HG02642 (cell line): Measurements from ENCODE around the gene SAMD11.
"Not testable (repeated sequence)": the region's sequence is repeated elsewhere in the genome, so short reads cannot be mapped to it uniquely, and the experiment has no call there.

ENCODE experiments used
- ATAC-seq: cut with Tn5 transposase; IDR thresholded peaks from one replicate; pipeline ENCODE4 v1.9.1; 2021; ENCODE audit warnings: mild to moderate bottlenecking; ENCODE audit not compliant: unreplicated experiment, poor library complexity

Gene SAMD11, protein sequence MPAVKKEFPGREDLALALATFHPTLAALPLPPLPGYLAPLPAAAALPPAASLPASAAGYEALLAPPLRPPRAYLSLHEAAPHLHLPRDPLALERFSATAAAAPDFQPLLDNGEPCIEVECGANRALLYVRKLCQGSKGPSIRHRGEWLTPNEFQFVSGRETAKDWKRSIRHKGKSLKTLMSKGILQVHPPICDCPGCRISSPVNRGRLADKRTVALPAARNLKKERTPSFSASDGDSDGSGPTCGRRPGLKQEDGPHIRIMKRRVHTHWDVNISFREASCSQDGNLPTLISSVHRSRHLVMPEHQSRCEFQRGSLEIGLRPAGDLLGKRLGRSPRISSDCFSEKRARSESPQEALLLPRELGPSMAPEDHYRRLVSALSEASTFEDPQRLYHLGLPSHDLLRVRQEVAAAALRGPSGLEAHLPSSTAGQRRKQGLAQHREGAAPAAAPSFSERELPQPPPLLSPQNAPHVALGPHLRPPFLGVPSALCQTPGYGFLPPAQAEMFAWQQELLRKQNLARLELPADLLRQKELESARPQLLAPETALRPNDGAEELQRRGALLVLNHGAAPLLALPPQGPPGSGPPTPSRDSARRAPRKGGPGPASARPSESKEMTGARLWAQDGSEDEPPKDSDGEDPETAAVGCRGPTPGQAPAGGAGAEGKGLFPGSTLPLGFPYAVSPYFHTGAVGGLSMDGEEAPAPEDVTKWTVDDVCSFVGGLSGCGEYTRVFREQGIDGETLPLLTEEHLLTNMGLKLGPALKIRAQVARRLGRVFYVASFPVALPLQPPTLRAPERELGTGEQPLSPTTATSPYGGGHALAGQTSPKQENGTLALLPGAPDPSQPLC

DNA sequence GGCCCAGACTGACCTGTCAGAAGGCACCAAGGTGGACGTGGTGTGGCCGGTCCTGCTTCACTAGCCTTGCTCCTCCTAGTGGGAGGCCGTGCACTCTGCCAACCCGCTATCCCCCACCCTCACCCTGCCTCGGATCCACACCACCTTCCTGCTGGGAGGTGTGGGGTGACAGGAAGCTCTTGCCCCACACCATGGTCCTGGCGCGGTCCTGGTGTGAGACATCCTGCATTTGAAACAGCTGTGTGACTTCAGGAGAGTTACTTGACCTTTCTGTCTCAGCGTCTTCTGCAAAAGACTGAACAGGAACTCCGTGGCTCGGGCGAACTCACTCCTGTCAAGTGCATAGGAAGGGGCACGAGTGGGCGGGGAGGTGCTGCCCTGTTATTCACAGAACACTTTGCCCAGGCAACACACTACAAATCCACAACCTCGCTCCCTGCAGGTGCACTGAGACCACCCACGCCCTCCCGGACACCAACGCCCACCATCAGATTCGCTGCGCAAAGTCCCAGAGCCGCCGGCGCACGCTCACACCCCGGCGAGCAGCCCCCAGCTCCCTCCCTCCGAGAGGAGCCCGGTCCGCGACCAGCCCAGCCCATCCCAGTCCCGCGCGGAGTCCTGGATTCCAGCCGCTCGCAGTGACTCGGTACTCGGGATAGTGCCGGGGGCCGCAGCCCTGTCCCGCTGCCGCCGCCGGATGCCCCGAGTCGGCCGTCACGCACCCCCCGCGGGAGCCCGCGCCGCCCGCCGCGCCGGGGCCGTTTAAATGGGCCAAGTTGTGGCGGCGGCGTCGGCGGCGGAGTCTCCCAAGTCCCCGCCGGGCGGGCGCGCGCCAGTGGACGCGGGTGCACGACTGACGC lies at the start of gene SAMD11:
Gene SAMD11 (plus strand): TSS at position 793 of the 860 bp plus-strand sequence. CDS start 509 bp downstream, outside the sequence.
- ATAC-seq = no peak

DNA sequence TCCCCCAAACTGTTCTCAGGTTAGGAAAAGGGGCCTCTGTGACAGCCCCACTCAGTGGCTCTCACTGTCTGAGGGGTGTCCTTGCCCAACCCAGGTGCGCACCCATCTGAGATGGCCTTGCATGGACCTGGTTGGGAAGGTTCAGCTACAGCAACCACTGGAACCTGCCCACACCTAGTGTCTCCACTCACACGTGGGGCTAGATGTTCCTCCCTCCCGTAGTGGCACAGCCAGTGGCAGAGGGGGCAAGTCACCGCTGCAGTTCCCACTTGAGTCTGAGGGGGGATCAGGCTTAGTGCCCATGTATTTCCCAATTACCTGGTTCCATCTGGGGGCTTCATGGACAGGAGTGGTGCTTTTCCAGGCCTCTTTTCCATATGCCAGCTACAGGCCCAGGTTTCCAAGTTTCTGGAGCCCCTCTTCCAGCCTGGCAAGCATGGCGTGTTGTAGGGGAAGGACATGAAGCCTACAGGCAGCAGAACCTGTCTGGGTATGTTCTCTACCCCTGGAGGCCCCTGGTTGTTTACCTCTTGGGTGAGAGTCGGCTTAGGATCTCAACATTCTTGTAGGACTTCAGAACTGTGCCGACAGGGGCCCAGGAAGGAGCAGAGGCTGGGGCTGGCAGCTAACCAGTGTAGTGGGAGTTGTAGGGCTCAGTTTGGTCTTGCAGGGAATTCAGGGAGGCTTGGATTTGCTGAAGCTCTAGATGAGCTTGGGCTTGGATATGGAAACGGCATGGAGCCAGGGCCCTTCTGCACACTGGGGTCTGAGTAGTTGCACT lies 47.1 kb upstream of the SAMD11 start:
- not testable (repeated sequence) for ATAC-seq

DNA sequence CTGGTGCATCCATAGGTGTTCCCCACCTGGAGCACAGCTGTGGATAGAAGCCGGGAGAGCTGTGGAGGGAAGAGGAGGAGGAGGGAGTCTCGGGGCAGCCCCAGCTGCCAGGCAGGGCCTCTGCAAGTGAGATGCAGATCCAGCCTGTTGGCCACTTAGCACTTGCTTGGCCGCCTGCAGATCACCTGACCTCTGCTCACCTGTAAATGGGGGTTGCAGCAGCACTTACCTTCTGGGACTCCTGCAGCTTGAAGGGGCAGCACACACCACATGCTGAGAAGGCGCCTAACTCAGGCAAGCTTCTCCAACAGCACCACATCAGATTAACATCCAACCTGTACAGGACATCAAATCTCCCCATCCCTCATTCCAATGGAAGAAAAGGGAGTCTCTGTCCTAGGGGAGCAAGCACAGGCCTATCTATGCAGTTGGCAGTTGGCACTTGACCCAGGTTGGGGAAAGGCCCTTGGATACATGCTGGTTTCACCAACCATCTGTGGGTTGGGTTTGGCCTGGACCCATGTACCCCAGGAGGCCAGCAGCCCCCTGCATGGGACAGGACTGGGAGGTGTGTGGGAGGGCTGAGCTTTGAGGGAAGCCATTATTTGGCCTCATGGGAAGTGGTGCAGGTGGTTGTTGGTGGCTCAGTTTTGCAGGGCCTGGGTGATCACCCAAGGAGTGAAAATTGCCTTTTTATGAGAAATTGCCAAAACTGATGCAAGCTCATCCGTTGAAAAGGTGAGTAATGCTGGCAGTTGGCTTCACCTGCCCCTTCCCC lies 46.3 kb upstream of the SAMD11 start:
- not testable (repeated sequence) for ATAC-seq

DNA sequence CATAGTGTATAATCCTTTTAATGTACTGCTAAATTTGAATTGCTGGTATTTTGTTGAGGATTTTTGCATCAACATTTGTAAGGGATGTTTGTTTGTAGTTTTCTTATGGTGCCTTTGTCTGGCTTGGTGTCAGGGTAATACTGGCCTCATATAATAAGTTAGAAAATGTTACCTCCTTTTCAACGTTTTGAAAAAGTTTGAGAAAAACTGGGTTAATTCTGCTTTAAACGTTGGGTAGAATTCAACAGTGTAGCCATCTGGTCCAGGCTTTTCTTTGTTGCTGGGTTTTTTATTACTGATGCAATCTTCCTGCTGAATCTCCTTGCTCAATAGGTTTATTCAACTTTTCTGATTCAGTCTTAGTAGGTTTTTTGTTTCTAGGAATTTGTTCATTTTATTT lies 43.2 kb upstream of the SAMD11 start:
- not testable (repeated sequence) for ATAC-seq

DNA sequence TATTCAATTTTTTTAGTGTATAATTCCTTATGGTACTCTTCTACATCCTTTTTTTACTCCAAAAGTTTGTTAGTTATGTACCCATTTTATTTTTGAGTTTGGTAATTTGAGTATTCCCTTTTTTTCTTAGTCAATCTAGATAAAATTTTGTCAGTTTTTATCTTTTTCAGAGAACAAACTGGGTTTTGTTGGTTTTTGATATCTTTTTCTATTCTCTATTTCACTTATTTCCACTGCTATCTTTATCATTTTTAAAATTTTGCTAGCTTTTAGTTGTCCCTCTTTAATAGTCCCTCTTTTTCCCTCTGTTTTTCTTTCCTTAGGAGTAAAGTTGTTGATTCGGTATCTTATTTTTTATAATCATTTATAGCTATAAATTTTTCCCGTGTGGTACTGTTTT lies 42.8 kb upstream of the SAMD11 start:
- ATAC-seq = not testable (repeated sequence)

DNA sequence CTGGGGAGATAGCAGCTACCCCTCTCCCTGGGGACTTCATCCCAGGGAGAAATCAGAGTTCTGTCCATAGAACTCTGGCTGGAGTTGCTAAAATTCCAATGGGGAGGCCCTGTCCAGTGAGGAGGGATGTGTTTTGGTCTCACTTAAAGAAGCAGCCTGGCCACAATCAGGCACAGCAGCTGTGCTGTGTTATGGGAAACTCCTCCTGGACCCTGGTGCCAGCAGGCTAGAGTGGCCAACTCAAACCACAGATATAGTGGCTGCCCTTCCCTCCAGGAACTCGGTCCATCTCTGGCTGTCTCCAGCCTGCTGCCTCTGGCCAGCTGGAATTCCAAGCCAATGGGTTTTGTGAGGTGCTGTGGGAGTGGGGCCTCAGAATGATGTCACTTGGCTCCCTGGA lies 37.4 kb upstream of the SAMD11 start:
- ATAC-seq = no peak

DNA sequence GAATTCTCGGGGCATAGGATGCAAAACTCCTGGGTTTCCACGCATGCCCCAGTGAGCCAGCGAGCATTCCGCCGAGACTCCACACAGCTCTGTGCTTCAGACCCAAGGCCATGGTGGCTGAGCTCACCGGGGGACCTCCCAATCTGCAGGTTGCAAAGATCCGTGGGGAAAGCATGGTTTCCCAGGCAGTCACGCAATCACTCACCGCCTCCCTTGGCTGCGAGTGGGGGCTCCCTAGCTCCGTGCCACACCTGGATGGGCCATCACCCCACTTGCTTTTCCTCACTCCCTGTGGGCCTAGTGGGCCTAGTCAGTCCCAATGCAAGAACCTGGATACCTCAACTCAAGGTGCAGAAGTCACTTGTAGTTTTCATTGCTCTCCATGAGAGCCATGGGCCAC lies 37.0 kb upstream of the SAMD11 start:
- no peak for ATAC-seq

DNA sequence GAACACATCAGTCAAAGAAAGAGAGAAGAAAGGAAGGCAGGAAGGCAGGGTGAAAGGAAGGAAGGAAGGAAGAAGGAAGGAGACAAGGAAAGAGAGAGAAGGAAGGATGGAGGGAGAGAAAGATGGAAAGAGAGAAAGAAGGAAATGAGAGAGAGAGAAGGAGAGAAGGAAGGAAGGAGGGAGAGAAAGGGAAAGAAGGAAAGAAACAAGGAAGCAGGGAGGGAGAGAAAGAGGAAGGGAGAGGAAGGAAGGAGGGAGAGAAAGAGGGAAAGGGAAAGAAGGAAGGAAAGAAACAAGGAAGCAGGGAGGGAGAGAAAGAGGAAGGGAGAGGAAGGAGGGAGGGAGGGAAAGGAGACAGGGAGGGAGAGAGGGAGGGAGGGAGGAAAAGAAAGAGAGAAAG lies 35.4 kb upstream of the SAMD11 start:
- ATAC-seq = no peak

DNA sequence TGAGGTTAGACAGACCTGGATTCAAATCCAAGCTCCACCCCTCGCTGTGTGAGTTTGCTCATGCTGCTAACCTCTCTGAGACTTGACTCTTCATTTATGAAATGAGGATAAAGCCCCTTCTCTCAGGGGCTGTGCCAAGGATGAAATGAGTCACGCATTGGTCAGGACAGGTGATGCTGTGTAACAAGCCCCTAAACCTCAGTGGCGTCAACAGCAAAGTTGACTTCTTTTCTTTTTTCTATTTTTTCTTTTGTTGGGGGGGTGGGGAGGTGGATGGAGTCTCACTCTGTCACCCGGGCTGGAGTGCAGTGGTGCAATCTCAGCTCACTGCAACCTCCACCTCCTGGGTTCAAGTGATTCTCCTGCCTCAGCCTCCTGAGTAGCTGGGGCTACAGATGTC lies 33.9 kb upstream of the SAMD11 start:
- not testable (repeated sequence) for ATAC-seq

DNA sequence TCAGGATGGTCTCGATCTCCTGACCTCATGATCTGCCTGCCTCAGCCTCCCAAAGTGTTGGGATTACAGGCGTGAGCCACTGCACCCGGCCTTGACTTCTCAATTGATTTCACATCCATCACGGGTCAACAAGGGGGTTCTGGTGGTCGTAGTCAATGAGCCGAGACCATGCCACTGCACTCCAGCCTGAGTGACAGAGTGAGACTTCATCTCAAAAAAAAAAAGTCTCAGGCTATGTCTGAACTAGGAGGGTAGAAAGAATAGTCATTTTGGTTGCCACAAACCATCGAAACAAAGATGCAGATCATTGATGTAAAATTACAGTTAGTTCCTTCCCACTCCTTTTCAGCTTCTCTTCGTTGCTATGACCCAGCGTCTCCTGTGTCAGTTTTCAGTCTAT lies 33.5 kb upstream of the SAMD11 start:
- not testable (repeated sequence) for ATAC-seq

DNA sequence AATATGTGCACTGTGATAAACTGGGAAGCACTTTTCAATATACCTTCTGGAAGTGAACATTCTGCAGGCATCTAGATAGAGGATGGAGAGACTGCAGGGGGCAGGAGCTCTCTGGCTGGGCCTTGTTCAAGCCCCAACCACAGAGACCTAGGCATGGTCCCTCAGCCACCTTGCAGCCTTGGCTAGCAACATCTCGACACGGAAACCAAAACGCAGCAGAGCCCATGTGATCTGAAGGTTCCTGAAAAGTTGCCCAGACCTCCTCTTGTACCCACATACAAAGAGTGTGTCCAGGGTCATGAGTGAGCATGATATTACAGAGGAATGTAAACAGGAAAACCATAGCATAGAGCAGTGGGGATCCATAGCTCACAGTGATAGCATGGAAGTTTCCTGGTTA lies 33.1 kb upstream of the SAMD11 start:
- ATAC-seq = no peak

DNA sequence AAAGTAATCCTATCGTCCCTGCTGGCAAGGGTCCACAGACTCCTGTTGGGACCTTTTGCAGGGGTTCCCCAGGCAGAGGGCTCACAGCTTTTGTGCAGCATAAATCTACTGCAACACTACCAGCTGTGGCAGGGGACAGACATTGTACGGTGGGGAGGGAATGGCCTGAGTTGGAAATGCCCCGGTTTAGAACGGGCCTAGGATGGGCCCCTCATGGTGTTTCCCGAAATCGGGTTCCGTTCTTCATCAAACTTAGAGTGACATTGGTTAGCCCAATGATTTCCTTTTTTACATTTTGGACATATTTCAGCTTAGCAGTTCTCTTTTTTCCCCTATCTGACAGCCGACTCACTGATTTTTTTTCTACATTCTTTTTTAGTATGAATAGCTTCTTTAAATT lies 26.5 kb upstream of the SAMD11 start:
- no peak for ATAC-seq

DNA sequence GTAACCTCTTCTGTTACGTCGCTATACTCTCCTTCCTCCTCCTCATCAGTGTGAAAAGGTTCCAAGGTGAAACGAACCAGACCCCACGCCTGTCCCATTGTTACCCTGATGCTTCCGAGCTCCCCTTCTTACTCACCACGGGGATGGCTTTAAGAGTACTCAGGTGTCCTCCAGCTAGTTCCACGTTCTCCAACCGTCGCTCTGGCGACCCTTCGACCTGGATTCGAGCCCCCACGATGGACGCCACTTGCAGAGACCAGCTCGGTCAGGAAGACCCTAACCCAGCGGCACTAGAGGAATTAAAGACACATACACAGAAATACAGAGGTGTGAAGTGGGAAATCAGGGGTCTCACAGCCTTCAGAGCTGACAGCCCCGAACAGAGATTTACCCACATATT lies 25.8 kb upstream of the SAMD11 start:
- not testable (repeated sequence) for ATAC-seq

DNA sequence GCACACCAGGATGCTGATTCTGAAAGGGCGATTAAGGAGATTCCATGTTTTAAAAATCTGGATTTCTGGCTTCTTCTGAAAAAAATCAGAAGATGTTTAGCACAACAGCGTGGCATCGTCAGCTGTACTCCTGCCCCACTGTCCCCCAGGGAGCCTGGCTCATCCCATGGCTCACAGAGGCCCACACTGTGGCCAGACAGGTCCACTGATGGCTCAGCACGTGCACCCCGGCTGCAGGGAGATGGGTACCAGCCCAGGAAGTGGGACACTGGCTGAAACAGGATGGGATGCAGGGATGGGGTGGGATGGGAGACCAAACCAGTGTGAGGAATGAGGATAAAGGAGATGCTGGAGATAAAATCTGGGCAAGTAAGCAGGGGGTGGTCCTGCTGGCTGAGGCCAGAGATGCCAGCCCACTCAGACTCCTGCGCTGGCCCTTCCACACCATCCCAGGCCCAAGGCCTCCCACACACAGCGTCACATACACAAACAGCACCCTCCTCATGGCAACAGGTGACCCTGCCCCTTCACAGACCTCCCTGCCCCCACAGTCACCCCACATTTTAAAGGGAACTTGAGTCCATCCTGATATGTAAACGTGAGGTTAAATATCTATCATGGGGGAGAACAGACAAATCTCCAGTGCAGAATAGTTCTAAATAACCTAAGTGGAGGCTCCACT lies 23.9 kb upstream of the SAMD11 start:
- ATAC-seq = no peak

DNA sequence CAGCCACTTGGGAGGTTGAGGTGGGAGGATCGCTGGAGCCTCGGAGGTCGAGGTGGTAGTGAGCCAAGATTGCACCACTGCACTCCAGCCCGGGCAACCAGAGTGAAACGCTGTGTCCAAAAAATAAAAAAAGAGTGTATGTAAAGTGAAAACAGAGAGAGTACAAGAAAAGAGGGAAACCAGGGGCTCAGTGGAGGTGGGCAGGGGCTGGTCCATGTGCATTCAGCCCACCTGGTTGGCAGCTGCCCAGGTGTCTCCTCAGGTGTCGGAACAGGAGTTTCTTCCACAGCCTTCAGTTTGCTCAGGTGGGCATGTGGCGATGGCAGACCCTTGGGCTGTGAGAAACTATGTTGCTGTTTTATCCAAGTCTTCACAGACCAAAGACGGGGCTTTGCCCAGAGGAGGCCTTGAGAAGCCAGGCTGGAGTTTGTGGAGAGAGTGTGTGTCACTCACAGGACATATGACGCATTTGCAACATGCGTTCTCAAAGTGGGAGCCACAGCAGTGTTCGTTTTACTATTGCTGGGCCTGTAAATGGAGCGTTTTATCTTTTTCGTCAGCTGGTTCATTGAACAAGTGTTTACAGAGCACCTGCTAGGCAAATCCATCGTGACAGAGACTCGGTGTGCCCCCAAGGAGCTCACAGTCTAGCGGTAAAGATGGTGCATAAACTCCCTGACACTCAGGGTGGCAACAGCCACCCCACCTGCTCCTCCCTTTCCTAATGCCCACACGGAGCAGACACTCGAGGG lies 22.4 kb upstream of the SAMD11 start:
- ATAC-seq = no peak

DNA sequence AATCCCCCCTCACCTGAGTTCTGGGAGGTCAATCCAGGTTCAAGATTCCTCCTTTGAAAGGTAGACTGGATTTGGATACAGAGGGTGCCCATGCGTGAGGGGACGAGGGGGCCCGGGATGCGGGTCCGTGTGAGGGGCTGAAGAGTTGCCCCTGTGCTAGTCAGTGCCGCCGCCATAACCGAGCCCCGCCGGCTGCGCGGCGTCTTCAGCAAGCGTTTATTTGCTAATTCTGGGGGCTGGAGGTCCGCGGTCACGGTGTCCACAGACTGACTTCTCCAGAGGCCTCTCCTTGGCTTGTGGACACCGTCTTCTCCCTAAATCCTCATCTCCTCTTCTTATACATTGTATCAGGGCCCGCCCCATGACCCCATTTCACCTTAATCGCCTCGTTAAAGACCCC lies 20.9 kb upstream of the SAMD11 start:
- no peak for ATAC-seq

DNA sequence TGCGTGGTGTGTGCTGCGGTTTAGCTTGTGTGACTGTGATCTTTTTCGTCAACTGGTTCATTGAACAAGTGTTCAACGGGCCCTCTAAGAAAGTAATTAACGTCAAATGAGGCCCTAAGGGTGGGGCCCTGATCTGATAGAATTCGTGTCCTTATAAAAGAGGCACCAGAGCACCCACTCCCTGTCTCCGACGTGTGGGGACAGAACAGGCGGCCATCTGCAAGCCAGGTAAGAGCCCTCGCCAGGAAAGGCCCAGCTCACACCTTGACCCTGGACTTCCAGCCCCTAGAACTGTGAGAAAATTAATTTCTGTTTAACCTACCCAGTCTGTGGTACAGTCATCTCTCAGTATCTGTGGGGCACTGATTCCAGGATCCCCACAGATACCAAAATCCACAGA lies 20.4 kb upstream of the SAMD11 start:
- no peak for ATAC-seq
